GM19238 (cell line): ENCODE data around the gene CALHM1.
"Not testable (repeated sequence)": the region's sequence is repeated elsewhere in the genome, so short reads cannot be mapped to it uniquely, and the experiment has no call there.

Experiments used
- DNase-seq: peaks from one replicate; pipeline ENCODE4 v3.0.0; 2011; ENCODE audit warnings: low spot score; ENCODE audit not compliant: insufficient read length

Gene CALHM1

DNA sequence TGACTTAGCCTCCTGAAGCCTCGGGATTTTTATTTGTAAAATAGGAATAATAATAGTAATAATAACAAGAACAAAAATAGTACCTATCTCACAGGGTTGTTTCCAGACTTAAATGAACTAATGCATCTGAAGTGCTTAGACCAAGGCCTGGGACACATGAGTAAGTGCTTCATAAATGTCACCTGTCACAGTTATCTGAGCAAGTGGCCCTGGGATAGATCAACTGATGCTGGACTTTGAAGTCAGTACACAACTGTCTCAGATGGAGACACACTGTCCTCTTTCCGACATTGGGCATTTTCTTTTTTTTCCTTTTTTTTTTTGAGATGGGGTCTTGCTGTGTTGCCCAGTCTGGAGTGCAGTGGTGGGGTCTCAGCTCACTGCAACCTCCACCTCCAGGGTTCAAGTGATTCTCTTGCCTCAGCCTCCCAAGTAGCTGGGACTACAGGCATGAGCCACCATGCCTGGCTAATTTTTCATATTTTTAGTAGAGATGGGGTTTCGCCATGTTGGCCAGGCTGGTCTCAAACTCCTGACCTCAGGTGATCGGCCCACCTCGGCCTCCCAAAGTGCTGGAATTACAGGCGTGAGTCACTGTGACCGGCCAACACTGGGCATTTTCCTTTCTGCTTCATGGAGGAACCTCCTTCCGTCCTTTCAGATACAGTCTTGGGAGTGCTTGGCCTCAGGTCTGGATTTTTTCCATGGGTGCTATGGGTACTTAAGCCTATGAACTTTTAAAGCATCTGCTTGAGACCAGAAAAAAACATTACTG is 28.1 kb upstream of the CALHM1 start:
- not testable (repeated sequence) for DNase-seq

DNA sequence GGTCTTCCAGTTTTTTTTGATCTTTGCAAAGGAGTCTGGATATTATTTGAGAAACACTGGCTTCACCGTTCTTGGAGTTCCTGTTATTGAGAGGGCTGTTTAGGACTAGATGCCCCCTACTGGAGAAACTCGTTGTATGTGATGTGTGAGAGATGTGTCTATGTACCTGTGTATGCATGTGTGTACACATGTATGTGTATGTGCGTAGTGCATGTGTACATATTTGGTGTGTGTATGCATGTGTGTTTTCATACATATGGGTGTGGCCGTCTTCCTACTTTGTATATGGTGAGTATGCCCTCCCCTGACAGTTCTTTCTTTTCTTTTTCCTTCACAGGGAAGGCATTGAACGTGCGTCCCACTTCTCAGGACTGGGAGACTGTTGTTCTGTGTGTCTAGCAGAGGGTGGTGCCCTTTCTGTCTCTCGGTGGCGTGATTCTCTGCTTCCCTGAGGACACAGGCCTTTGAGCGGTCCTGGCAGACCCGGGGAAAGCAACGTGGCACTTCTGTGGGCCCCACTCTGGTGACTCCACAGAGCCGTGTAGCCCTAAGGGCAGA is 23.4 kb upstream of the CALHM1 start:
- no peak for DNase-seq

GRCh38 chr10:103480521-103480920 is 21.8 kb upstream of the CALHM1 start:
- DNase-seq: no peak

GRCh38 chr10:103479135-103479534 is 20.4 kb upstream of the CALHM1 start, which contains the start of gene CALHM3:
Gene CALHM3 (minus strand): TSS chr10:103479240. CDS start chr10:103479032, 208 bp downstream.
- no peak for DNase-seq

- no peak for DNase-seq
Measured at GRCh38 chr10:103478671-103479070, 20.0 kb upstream of the CALHM1 start.

DNA sequence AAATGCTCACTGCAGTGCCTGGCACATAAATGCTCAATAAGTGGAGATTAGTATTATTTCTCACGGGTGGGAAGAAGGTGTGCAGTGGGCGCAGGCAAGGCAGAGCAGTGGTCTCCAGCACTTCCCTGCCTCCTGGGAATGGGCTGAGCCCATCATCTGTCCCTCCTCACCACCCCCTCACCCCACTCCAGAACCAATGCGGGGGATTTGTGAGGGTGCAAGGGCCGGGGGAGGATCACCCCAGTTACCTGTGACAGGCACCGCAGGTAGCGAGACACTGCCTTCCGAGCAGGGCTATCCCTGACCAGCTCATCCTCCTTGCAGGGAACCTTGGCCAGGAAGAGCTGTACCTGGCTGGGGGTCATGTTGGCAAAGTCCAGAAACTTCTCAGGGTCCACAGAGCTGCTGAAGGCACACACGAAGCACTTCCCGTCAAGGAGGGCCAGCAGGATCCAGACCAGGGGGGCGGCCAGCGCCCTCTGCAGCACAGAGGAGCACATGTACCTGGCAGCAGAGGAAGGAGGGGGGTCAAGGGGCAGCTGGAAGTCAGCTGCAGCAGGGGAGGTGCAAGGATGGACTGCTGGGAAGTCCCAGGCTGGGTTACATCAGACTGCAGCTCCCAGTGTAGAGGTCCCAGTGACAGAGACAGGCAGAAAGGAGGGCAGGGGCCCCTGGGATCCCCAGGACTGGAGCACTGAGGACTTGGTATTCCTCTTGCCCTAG is 17.5 kb upstream of the CALHM1 start:
- DNase-seq: no peak

- no peak for DNase-seq
Measured at GRCh38 chr10:103475437-103475836, 16.7 kb upstream of the CALHM1 start.

GRCh38 chr10:103474077-103474476 is 15.4 kb upstream of the CALHM1 start:
- no peak for DNase-seq

DNA sequence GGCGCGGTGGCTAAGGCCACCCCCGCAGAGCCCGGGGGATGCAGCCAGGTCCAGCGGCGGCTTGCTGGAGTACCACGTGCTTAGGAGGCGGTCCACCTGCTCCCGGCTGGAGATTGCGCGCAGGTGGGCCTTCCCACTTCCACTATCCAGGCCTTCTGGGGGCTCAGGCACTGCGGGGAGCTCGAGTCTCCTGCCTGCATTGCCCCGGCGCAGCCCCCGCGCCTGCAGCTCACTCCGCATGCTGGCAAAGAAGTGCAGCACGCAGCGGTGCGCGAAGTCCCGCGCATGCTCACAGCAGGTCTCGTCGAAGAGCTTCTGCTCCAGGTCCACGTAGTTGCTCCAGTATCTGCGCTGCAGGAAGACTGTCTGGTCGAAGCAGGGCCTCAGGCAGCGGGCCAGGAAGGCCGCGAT is 14.6 kb upstream of the CALHM1 start:
- no peak for DNase-seq

DNA sequence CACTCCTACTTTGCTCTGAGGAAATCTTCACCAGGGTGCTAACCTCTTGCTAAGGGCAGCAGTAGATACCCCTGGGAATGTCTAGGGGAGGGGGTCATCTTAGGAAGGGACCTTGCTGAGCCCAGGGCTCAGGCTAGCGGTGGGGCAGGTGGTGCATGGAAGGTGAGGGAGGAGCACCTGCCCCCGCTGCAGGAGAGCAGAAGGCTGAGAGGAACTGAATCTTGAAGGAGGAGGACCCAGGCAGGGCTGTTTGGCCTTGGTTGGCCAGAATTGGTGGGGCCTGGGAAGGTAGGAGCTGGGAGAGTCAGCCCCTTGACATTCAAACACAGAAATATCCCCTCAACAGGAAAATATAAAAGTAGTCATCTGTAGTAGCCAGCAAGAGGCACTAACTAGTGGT is 13.3 kb upstream of the CALHM1 start:
- peak; percentile 50 for DNase-seq

- DNase-seq: peak; percentile 87
Measured at GRCh38 chr10:103470761-103471653, 12.3 kb upstream of the CALHM1 start.

DNA sequence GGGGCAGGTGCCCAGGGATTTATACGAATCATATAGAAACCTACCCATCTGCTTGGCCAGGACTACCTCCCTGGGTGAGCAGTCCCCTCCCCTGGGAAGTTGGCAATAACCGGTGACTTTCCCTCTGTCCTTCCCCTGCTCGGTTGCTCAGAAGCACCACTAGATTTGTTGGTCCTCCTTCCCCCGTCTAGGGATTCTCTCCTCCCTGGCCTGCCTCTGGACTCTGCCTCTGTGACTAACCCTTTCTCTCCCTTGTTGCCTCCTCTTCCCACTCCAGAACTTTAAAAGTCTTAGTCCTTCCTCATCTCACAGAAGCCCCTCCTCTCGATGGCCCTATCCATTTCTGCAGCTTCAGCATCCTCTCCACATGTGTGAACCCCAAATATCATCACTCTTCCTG is 10.5 kb upstream of the CALHM1 start:
- DNase-seq: no peak

DNA sequence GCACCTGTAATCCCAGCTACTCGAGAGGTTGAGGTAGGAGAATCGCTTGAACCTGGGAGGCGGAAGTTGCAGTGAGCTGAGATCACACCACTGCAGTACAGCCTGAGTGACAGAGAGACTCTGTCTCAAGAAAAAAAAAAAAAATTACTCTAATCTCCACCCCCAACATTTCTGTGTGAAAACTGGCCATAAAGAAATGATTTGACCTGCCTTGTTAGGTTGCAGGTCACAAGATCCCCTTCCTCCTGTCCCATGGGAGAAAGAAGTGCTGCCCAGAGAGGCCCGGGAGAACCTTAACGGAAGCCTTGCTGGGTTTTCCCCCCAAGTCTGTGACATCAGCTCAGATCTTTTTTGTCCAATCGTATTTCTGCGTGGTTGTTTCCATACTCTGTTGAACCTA is 8.7 kb upstream of the CALHM1 start:
- no peak for DNase-seq

- no peak for DNase-seq
Measured at GRCh38 chr10:103466734-103467133, 8.0 kb upstream of the CALHM1 start.

GRCh38 chr10:103465411-103466179 is 6.9 kb upstream of the CALHM1 start:
- DNase-seq: no peak

- DNase-seq: no peak
Measured at GRCh38 chr10:103463499-103463898, 4.8 kb upstream of the CALHM1 start.

GRCh38 chr10:103459615-103460014 is 915 bp upstream of the CALHM1 start:
- DNase-seq: no peak

- DNase-seq: no peak
Measured at GRCh38 chr10:103457896-103458583, 660 bp downstream of the CALHM1 start.

DNA sequence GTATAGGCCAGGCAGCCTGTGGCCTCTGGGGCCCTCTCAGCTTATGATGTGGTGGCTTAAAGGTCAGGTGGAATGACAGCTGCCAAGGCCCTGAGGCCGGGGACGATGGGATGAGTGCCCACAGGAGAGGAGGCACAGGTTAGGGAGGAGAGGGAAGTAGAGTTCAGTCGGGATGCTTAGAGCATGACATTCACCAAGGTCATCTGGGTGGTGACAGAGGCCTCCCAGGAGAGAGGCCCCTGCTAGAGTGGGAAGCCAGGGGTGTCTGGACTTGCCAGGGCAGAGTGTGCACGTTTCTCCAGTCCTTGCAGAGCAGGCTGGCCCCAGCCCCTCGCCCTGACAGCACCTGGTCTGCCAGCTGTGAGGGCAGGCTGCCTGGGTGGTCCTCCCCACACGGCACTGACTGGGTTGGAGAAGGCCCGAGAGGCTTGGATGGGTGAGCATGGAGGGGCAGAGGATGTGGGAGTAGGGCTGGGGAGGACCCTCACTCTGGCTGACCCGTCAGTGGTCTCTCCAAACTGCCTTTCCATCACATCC is 1.5 kb downstream of the CALHM1 start:
- no peak for DNase-seq
